ENCODE data around the gene SNN. TPM values are rescaled to one million over a fixed set of nuclear protein-coding genes. Genes with fewer than 3 reads are reported as not detected.
A peak's percentile ranks its signal among the peaks of the same experiment; 100 is the strongest.

Gene SNN
- polyA plus RNA-seq, 2 of the 4 experiments (the other 2 are of a cell fraction) = 6.3 to 10.7 TPM

DNA sequence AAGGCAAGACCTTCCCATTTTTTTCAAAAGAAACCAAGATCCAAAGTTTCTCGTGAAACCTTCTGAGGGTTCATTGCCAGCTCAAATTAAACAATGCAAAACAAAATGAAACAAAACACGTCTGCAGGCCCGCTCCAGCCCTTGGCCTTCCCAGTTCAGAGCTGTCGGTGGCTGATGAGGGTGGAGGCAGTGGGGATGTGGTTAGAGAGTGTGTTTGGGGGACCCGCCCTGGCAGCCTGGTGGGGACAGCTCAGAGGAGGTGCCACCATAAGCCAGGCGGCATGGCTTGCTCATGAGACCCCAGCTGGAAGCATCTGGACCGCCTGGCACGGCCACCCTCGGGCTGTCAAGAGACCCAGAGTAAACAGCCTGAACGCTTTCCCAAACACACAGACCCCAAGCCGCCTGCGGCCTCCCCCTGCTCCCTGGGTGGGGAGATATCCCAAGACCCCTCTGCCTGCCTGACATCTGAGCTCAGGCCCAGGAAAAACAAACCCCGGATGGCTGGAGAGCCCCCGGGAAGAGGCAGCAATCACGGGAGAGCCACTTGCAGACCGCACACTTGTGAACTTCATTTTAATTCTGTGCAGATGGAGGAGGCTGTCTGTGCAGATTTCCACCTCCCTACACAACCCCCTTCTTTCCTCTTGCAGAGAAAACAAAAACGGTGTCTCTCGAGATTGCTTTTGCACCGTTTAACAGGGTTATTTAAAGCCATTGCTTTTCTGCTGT is 46.2 kb upstream of the SNN start:
- Histone ChIP-seq H3K9me3 (no peaks in the 10 kb centered on the region), H3K4me1 (peaks cover 15% of the 10 kb centered on the region; the same call in 2 of the 3 replicates), H3K4me2 (peak overlapping the region; percentile 35; the same call in 2 of the 3 replicates), H3K4me3 (no peak overlapping the region), H3K27ac (peak overlapping the region; percentile 32 to 77; a peak in 4 of 6 replicates)
- no peak for FAIRE-seq
- ATAC-seq = peak; percentile 41 to 66; a peak in 4 of 6 replicates
- 74% methylated on average over 19 of the region's 19 CpGs for WGBS (ENCODE audit: missing lambda C conversion rate)
- no peak for DNase-seq (ENCODE audit: low read depth in 1 of 2, low spot score in 1 of 2)
- no peak for TF ChIP-seq ZNF302 (CRISPR knock-in tag; IDR thresholded peaks at IDR 0.05)
- CTCF ChIA-PET = interaction anchor here (0.8 to 1.6 kb wide), 4 partner anchors 10 to 226 kb away, joined by 4 to 7 read pairs (median 4); no protein-coding TSS in a partner anchor
- POLR2A ChIA-PET = no interaction called here

DNA sequence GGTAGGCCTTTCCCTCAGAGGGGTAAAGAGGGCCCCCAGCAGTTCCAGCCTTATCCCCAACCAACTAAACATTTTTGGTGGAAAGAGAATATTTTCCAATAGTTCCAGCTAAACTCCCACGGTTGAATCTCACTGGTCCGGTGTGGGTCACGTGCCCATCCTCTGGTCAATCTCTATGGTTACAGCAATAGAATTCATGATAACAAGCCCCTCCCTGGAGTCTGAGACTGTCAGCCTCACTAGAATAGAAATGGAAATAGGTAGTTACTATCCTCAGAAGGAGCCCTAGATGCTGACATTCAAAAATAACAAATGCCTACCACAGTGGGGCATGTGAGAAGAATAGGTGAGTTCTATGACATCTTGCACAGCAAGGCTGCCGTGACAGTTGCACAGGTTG is 44.0 kb upstream of the SNN start:
- DNase-seq (ENCODE audit: low read depth in 1 of 2, low spot score in 1 of 2) (no peak), FAIRE-seq (no peak), ATAC-seq (no peak)
- 94% methylated on average over 4 of the region's 4 CpGs for whole genome bisulfite sequencing (ENCODE audit: missing lambda C conversion rate)
- Histone ChIP-seq H3K27ac (peak overlapping the region in 1 of 2 experiments; percentile 1; a peak in 1 of 6 replicates), H3K4me2 (no peak overlapping the region), H3K4me1 (peaks cover 26% of the 10 kb centered on the region), H3K4me3 (no peak overlapping the region), H3K9me3 (no peaks in the 10 kb centered on the region)
- CTCF ChIA-PET = interaction anchor here (0.6 kb wide), 2 partner anchors 58 to 767 kb away, joined by 3 to 6 read pairs; no protein-coding TSS in a partner anchor
- TF ChIP-seq KDM1A (IDR thresholded peaks at IDR 0.05; ENCODE audit: low read depth) (no peak), FOSB (CRISPR knock-in tag; IDR thresholded peaks at IDR 0.05) (no peak), POLR2AphosphoS2 (conservative IDR thresholded peaks at IDR 0.05; ENCODE audit: low read length) (no peak), CBX2 (IDR thresholded peaks at IDR 0.05; ENCODE audit: borderline replicate concordance, low read depth) (no peak), HOXA7 (CRISPR knock-in tag; IDR thresholded peaks at IDR 0.05) (no peak), MAFK (IDR thresholded peaks at IDR 0.05; ENCODE audit: partially characterized antibody) (no peak), ESRRA (IDR thresholded peaks at IDR 0.05; ENCODE audit: borderline replicate concordance, low read length) (no peak), RCOR1 (IDR thresholded peaks at IDR 0.05; ENCODE audit: low read depth, low read length) (no peak), CBX8 (IDR thresholded peaks at IDR 0.05) (no peak), HDAC2 (IDR thresholded peaks at IDR 0.05) (no peak), EHMT2 (IDR thresholded peaks at IDR 0.05; ENCODE audit: low read depth) (no peak), MAZ (IDR thresholded peaks at IDR 0.05; ENCODE audit: borderline replicate concordance, low read depth, low read length) (no peak)
- TF ChIP-seq, protein P1, sequence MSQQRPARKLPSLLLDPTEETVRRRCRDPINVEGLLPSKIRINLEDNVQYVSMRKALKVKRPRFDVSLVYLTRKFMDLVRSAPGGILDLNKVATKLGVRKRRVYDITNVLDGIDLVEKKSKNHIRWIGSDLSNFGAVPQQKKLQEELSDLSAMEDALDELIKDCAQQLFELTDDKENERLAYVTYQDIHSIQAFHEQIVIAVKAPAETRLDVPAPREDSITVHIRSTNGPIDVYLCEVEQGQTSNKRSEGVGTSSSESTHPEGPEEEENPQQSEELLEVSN (IDR thresholded peaks at IDR 0.05; ENCODE audit: borderline replicate concordance, low read depth) = no peak
- TF ChIP-seq, protein P2, sequence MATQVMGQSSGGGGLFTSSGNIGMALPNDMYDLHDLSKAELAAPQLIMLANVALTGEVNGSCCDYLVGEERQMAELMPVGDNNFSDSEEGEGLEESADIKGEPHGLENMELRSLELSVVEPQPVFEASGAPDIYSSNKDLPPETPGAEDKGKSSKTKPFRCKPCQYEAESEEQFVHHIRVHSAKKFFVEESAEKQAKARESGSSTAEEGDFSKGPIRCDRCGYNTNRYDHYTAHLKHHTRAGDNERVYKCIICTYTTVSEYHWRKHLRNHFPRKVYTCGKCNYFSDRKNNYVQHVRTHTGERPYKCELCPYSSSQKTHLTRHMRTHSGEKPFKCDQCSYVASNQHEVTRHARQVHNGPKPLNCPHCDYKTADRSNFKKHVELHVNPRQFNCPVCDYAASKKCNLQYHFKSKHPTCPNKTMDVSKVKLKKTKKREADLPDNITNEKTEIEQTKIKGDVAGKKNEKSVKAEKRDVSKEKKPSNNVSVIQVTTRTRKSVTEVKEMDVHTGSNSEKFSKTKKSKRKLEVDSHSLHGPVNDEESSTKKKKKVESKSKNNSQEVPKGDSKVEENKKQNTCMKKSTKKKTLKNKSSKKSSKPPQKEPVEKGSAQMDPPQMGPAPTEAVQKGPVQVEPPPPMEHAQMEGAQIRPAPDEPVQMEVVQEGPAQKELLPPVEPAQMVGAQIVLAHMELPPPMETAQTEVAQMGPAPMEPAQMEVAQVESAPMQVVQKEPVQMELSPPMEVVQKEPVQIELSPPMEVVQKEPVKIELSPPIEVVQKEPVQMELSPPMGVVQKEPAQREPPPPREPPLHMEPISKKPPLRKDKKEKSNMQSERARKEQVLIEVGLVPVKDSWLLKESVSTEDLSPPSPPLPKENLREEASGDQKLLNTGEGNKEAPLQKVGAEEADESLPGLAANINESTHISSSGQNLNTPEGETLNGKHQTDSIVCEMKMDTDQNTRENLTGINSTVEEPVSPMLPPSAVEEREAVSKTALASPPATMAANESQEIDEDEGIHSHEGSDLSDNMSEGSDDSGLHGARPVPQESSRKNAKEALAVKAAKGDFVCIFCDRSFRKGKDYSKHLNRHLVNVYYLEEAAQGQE (IDR thresholded peaks at IDR 0.05) = no peak
- POLR2A ChIA-PET = no interaction called here

DNA sequence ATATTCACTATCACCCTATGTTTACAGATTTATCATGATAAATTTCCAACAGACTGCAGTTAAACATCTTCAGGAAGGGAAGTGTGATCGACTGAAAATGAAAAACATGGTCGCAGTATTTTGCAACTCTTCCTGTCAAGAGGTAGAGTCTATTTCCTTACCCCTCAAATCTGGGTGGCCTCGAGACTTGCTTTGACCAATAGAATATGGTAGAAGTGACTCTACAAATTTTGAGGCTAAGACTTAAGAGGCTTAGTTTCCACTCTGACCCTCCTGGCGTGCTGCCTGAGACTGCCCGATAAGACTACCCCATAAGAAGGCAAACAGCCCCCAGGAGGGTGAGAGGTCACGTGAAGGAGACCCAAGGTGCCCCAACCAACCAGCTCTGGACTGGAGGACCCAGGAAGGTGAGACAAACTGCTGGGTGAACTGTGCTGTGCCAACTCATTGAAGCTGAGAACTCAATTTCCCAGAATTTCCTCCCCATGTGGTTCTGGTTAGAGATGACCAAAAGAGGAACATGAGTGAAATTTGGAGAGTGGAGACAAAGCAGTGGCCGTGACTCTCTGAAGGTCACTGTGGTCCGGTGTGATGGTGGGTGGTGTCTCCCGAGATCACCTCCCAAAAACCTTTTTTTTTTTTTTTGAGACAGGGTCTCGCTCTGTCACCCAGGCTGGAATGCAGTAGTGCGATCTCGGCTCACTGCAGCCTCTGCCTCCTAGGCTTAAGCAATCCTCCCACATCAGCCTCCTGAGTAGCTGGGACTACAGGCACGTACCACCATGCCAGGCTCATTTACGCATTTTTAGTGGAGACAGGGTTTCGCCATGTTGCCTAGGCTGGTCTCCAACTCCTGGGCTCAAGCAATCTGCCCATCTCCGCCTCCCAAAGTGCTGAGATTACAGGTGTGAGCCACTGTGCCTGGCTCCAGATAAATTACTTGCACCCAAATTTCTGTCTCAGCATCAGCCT is 43.3 kb upstream of the SNN start:
- no peak overlapping the region for H3K4me3 ChIP-seq
- DNase-seq (ENCODE audit: low read depth in 1 of 2, low spot score in 1 of 2) (no peak), FAIRE-seq (no peak), ATAC-seq (no peak)
- H3K4me1 ChIP-seq = peaks cover 23% of the 10 kb centered on the region
- WGBS (ENCODE audit: missing lambda C conversion rate) = 92% methylated on average over 16 of the region's 16 CpGs
- POLR2A ChIA-PET = no interaction called here
- H3K4me2 ChIP-seq = no peak overlapping the region
- TF ChIP-seq ZC3H11A (IDR thresholded peaks at IDR 0.05) = no peak
- TF ChIP-seq KDM5A (IDR thresholded peaks at IDR 0.05) = no peak
- TF ChIP-seq MYC (IDR thresholded peaks at IDR 0.05; ENCODE audit: borderline replicate concordance, low read length) = no peak
- no peak for TF ChIP-seq BHLHE40 (IDR thresholded peaks at IDR 0.05; ENCODE audit: low read depth, low read length)
- no peak for TF ChIP-seq RAD21 (conservative IDR thresholded peaks at IDR 0.05 in 1 of 2, IDR thresholded peaks at IDR 0.05 in 1 of 2)
- no peak for TF ChIP-seq ZNF302 (CRISPR knock-in tag; IDR thresholded peaks at IDR 0.05)
- TF ChIP-seq RCOR1 (IDR thresholded peaks at IDR 0.05; ENCODE audit: low read depth, low read length) = no peak
- no peak for TF ChIP-seq HOXB5 (CRISPR knock-in tag; IDR thresholded peaks at IDR 0.05)
- TF ChIP-seq ESRRA (IDR thresholded peaks at IDR 0.05; ENCODE audit: borderline replicate concordance, low read length) = no peak
- no peak for TF ChIP-seq EP300 (IDR thresholded peaks at IDR 0.05)
- CTCF ChIA-PET = interaction anchor here (0.6 to 1.0 kb wide), 3 partner anchors 59 to 260 kb away, joined by 3 to 5 read pairs (median 3); no protein-coding TSS in a partner anchor
- H3K9me3 ChIP-seq = no peaks in the 10 kb centered on the region
- peak overlapping the region in 1 of 2 experiments; percentile 79; a peak in 2 of 6 replicates for H3K27ac ChIP-seq

Measured in A549 (cell line).